Superior temporal gyrus (tissue), 1 donor: ENCODE data around the gene GPS1.

ENCODE experiments used
- DNase-seq: peaks from one replicate; pipeline ENCODE4 v3.0.0-alpha.2; 2016; ENCODE audit errors: extremely low spot score

The GPS1 gene

GRCh38 chr17:82059272-82060000, 7.7 kb downstream of the GPS1 start:
- no peak for DNase-seq

- no peak for DNase-seq
These were observed 8.3 kb downstream of the GPS1 start for GRCh38 chr17:82060001-82060380.

GRCh38 chr17:82060614-82061013, 8.9 kb downstream of the GPS1 start:
- no peak for DNase-seq

GRCh38 chr17:82061047-82061925, 9.6 kb downstream of the GPS1 start:
- no peak for DNase-seq

- DNase-seq, result no peak
These were observed 10.6 kb downstream of the GPS1 start for GRCh38 chr17:82062076-82062983.

- no peak for DNase-seq
These were observed 11.3 kb downstream of the GPS1 start for GRCh38 chr17:82062984-82063368.

GRCh38 chr17:82063424-82064415, 12.0 kb downstream of the GPS1 start:
- DNase-seq, result no peak

- no peak for DNase-seq
These were observed 12.9 kb downstream of the GPS1 start for GRCh38 chr17:82064433-82065192.

- DNase-seq, result no peak
These were observed 13.5 kb downstream of the GPS1 start for GRCh38 chr17:82065193-82065637.

GRCh38 chr17:82065638-82066303, 14.1 kb downstream of the GPS1 start, which contains the start of gene DUS1L:
Gene DUS1L (minus strand): TSS chr17:82065804. CDS start chr17:82065059, 745 bp downstream.
- DNase-seq, result peak; percentile 57

GRCh38 chr17:82070611-82071010, 18.9 kb downstream of the GPS1 start:
- DNase-seq, result no peak

GRCh38 chr17:82072827-82073226, 21.1 kb downstream of the GPS1 start:
- DNase-seq, result no peak

GRCh38 chr17:82073446-82073845, 21.7 kb downstream of the GPS1 start:
- DNase-seq, result no peak

GRCh38 chr17:82076018-82076784, 24.5 kb downstream of the GPS1 start:
- DNase-seq, result no peak

- DNase-seq, result no peak
These were observed 25.3 kb downstream of the GPS1 start for GRCh38 chr17:82076785-82077591.

GRCh38 chr17:82077617-82078358, 26.1 kb downstream of the GPS1 start:
- peak; percentile 29 for DNase-seq

GRCh38 chr17:82078433-82078832, 26.7 kb downstream of the GPS1 start:
- no peak for DNase-seq
